ENCODE results near the gene CD207.

DNA sequence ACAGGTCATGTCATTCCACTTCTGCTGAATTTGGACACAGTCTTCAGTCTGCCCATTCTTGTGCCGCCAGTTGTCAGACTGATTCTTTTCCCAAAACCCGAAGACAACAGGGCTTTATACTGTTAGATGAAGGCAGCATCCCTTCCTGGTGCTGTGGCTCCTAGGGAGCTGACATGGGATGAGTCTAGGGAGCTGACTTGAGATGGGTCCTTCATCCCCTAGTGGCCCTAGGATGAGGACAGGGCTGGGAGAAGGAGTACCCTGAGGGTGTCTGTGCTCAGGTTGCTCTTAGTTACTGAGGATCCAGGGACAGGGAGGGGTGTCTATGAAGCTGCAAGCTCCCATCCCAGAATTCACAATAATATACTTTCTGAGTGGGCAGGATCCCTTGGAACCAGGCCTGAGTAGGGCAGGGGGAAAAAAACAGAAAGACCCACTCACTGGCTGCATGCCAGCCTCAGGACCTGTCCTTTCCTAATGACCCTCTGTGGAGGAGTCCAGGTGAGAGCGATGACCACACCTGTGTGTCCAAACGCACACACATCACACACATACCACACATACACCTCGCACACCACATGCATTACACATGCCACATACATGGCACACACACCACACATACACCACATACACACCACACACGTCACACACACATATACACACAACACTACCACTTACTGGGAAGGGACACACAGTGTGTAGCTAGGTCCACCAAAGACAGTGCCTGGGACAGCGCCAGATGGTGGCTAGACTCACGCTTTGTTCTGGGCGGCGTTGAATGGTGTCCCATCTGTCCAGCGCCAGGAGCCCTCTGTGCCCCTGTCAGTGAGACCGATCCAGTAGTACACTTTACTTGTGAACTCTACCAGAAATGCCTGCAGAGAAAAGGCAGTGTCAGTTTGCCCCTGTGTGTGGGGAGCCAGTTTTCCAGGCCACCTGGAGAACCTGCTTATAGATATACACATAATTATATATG is 26.3 kb downstream of the CD207 start:
- no peak for TF ChIP-seq RFX5 (IDR thresholded peaks at IDR 0.05; ENCODE audit: borderline replicate concordance, low read depth, low read length)
- no peak for TF ChIP-seq CTCF (IDR thresholded peaks at IDR 0.05; ENCODE audit: control extremely low read depth in 1 of 3, insufficient read depth in 1 of 3, low read depth in 1 of 3, low read length in 3 of 3)
- TF ChIP-seq SP1 (IDR thresholded peaks at IDR 0.05; ENCODE audit: low read depth, low read length): no peak
- TF ChIP-seq EZH2 (IDR thresholded peaks at IDR 0.05; ENCODE audit: low read depth, low read length, severe bottlenecking): no peak
- no peak for TF ChIP-seq TAF1 (IDR thresholded peaks at IDR 0.05; ENCODE audit: low read depth, low read length)
- TF ChIP-seq CHD2 (IDR thresholded peaks at IDR 0.05; ENCODE audit: low read length): no peak
- TF ChIP-seq ZNF274 (IDR thresholded peaks at IDR 0.05; ENCODE audit: borderline replicate concordance, extremely low read depth, low read length): no peak
- TF ChIP-seq EGR1 (IDR thresholded peaks at IDR 0.05; ENCODE audit: borderline replicate concordance, low read depth, low read length): no peak
- no peak for TF ChIP-seq CBX5 (IDR thresholded peaks at IDR 0.05; ENCODE audit: low read depth, low read length)
- no peak for TF ChIP-seq HDAC2 (IDR thresholded peaks at IDR 0.05; ENCODE audit: borderline replicate concordance in 1 of 2, low read depth in 2 of 2, low read length in 2 of 2)
- TF ChIP-seq TAF7 (optimal IDR thresholded peaks at IDR 0.05; ENCODE audit: borderline replicate concordance, low read depth, low read length): no peak
- no peak for TF ChIP-seq JUN (IDR thresholded peaks at IDR 0.05; ENCODE audit: low read depth, low read length)
- no peak for TF ChIP-seq EP300 (IDR thresholded peaks at IDR 0.05; ENCODE audit: borderline replicate concordance in 1 of 2, low read depth in 2 of 2, low read length in 2 of 2)

Measured in H1 (cell line).